HG02678 (cell line): ENCODE data around the gene OR6J1.
"Not testable (repeated sequence)": the region's sequence is repeated elsewhere in the genome, so short reads cannot be mapped to it uniquely, and the experiment has no call there.

ENCODE experiments used
- ATAC-seq: cut with Tn5 transposase; IDR thresholded peaks from one replicate; pipeline ENCODE4 v1.9.1; 2021; ENCODE audit warnings: mild to moderate bottlenecking, moderate library complexity; ENCODE audit not compliant: unreplicated experiment

Gene OR6J1

GRCh38 chr14:22651586-22651985 lies 7.4 kb upstream of the OR6J1 start:
- no peak for ATAC-seq

- no peak for ATAC-seq
Observed at GRCh38 chr14:22650960-22651521, 6.9 kb upstream of the OR6J1 start.

GRCh38 chr14:22650046-22650739 lies 6.0 kb upstream of the OR6J1 start:
- no peak for ATAC-seq

GRCh38 chr14:22648506-22648905 lies 4.4 kb upstream of the OR6J1 start:
- no peak for ATAC-seq

- ATAC-seq, result no peak
Observed at GRCh38 chr14:22646570-22647254, 2.6 kb upstream of the OR6J1 start.

GRCh38 chr14:22641846-22642245 lies 2.3 kb downstream of the OR6J1 start:
- no peak for ATAC-seq

GRCh38 chr14:22640192-22640591 lies 4.0 kb downstream of the OR6J1 start:
- ATAC-seq, result no peak

GRCh38 chr14:22635980-22636379 lies 8.2 kb downstream of the OR6J1 start:
- not testable (repeated sequence) for ATAC-seq

GRCh38 chr14:22634233-22634900 lies 9.8 kb downstream of the OR6J1 start:
- ATAC-seq, result no peak

- no peak for ATAC-seq
Observed at GRCh38 chr14:22630486-22630885, 13.7 kb downstream of the OR6J1 start.

- ATAC-seq, result no peak
Observed at GRCh38 chr14:22630066-22630465, 14.1 kb downstream of the OR6J1 start.

- ATAC-seq, result no peak
Observed at GRCh38 chr14:22629361-22629760, 14.8 kb downstream of the OR6J1 start.

- ATAC-seq, result no peak
Observed at GRCh38 chr14:22627506-22628263, 16.5 kb downstream of the OR6J1 start.

- ATAC-seq, result no peak
Observed at GRCh38 chr14:22626590-22626989, 17.6 kb downstream of the OR6J1 start.

GRCh38 chr14:22623047-22623446 lies 21.1 kb downstream of the OR6J1 start:
- ATAC-seq, result no peak

- ATAC-seq, result no peak
Observed at GRCh38 chr14:22622255-22622654, 21.9 kb downstream of the OR6J1 start.

GRCh38 chr14:22615765-22616164 lies 28.4 kb downstream of the OR6J1 start:
- not testable (repeated sequence) for ATAC-seq

GRCh38 chr14:22614240-22614799 lies 29.8 kb downstream of the OR6J1 start:
- no peak for ATAC-seq

GRCh38 chr14:22613736-22614239 lies 30.4 kb downstream of the OR6J1 start:
- ATAC-seq, result no peak

GRCh38 chr14:22613106-22613695 lies 31.0 kb downstream of the OR6J1 start:
- ATAC-seq, result no peak
